Nephron (organoid): Measurements from ENCODE around the gene OR14J1.
"Not testable (repeated sequence)": the region's sequence is repeated elsewhere in the genome, so short reads cannot be mapped to it uniquely, and the experiment has no call there.

ENCODE experiments used
- H3K27ac Mint-ChIP-seq, 3 experiments: 2 replicates each; pipeline ENCODE4 v1.8.0; 2020; ENCODE audit warnings: mixed read lengths in 3 of 3, mild to moderate bottlenecking in 2 of 3, moderate library complexity in 1 of 3
- H3K27me3 Mint-ChIP-seq: 2 replicates; pipeline ENCODE4 v1.8.0; 2021; ENCODE audit warnings: low read depth, mild to moderate bottlenecking, moderate library complexity, mixed read lengths
- H3K36me3 Mint-ChIP-seq: 2 replicates; pipeline ENCODE4 v1.8.0; 2020; ENCODE audit warnings: low read depth, mixed read lengths
- H3K4me1 Mint-ChIP-seq: 2 replicates; pipeline ENCODE4 v1.8.0; 2020; ENCODE audit warnings: mixed read lengths
- H3K4me3 Mint-ChIP-seq, 3 experiments: 2 replicates each; pipeline ENCODE4 v1.8.0; 2020; ENCODE audit warnings: mild to moderate bottlenecking in 3 of 3, mixed read lengths in 3 of 3, moderate library complexity in 2 of 3
- H3K9me3 Mint-ChIP-seq: 2 replicates; pipeline ENCODE4 v1.8.0; 2020; ENCODE audit warnings: mixed read lengths
- TF ChIP-seq, protein P1 (sequence below), 3 experiments: fragments of 200-600 bp; sonication (generic); IDR thresholded peaks; one replicate each; pipeline ENCODE4 v1.5.0; 2021; ENCODE audit warnings: antibody characterized with exemption in 3 of 3; ENCODE audit not compliant: unreplicated experiment in 3 of 3

The OR14J1 gene

DNA sequence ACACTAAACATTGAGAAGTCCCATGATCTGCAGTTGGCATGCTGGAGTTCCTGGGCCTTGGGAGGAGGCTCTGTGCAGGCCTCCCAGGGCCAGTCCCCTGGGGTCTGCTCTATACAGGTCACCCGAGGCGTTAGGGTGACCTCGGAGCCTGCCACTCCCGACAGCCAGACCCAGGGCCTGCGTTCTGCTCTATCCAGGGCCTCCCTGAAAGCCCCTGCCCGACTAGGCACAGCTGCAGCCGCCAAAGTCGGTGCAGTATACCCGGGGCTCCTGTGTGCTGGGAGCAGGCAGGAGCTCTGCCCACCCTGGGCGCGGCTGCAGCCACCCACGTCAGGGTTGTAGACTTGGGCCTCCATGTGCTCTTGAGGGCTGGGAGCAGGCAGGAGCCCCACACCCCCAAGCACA, 6.3 kb upstream of the OR14J1 start:
- no peak overlapping the region for H3K4me3 Mint-ChIP-seq
- no peak overlapping the region for H3K27ac Mint-ChIP-seq
- no peaks in the 10 kb centered on the region for H3K27me3 Mint-ChIP-seq
- H3K9me3 Mint-ChIP-seq, result no peaks in the 10 kb centered on the region
- no peaks in the 10 kb centered on the region for H3K36me3 Mint-ChIP-seq
- H3K4me1 Mint-ChIP-seq, result no peaks in the 10 kb centered on the region
- TF ChIP-seq, protein P1, sequence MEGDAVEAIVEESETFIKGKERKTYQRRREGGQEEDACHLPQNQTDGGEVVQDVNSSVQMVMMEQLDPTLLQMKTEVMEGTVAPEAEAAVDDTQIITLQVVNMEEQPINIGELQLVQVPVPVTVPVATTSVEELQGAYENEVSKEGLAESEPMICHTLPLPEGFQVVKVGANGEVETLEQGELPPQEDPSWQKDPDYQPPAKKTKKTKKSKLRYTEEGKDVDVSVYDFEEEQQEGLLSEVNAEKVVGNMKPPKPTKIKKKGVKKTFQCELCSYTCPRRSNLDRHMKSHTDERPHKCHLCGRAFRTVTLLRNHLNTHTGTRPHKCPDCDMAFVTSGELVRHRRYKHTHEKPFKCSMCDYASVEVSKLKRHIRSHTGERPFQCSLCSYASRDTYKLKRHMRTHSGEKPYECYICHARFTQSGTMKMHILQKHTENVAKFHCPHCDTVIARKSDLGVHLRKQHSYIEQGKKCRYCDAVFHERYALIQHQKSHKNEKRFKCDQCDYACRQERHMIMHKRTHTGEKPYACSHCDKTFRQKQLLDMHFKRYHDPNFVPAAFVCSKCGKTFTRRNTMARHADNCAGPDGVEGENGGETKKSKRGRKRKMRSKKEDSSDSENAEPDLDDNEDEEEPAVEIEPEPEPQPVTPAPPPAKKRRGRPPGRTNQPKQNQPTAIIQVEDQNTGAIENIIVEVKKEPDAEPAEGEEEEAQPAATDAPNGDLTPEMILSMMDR (IDR thresholded peaks at IDR 0.05; ENCODE audit: unreplicated experiment in 3 of 3), result no peak

DNA sequence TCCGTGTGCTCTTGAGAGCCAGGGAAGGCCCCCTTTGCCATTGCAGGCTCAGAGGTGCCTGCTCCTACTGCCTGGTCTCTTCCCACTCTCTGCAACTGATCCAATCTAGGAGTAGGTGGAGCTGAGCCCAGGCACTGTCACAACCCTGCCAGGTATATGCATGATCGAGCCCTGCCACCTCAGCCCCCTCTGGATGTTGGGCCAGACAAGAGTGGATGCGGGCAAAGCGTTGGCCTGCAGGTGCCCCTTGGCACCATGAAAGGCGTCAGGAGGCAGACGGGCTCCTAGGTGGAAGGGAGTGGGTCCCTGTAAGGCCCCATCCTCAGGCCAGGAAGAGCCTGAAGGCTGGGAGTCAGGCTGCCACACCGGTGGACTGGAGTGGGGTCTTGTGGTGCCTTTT, 5.9 kb upstream of the OR14J1 start:
- Mint-ChIP-seq H3K4me3 (no peak overlapping the region), H3K27ac (no peak overlapping the region), H3K4me1 (no peaks in the 10 kb centered on the region), H3K9me3 (no peaks in the 10 kb centered on the region), H3K27me3 (no peaks in the 10 kb centered on the region), H3K36me3 (no peaks in the 10 kb centered on the region)
- TF ChIP-seq, protein P1 (IDR thresholded peaks at IDR 0.05; ENCODE audit: unreplicated experiment in 3 of 3), result no peak

DNA sequence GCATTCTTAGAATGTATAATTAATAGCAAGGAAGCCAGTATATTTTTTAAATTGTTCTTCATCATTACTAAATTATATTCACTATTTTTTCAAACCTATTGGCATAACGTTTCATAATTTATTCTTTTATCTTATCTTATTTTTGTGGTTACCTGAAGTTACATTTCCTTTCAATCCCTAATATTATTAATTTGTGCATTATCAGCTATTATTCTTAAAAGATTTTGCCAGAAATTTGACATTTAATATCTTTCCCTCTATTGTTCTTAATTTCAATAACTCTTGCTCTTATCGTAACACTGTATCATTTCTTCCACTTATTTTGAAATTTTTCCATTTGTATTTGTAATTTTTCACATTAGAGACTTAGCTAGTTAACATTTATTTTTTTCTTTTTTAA, 18.4 kb downstream of the OR14J1 start:
- Mint-ChIP-seq H3K4me1 (no peaks in the 10 kb centered on the region), H3K9me3 (no peaks in the 10 kb centered on the region), H3K27me3 (peaks cover 4% of the 10 kb centered on the region), H3K36me3 (no peaks in the 10 kb centered on the region), H3K4me3 (no peak overlapping the region), H3K27ac (no peak overlapping the region)
- TF ChIP-seq, protein P1 (IDR thresholded peaks at IDR 0.05; ENCODE audit: unreplicated experiment in 3 of 3), result no peak

DNA sequence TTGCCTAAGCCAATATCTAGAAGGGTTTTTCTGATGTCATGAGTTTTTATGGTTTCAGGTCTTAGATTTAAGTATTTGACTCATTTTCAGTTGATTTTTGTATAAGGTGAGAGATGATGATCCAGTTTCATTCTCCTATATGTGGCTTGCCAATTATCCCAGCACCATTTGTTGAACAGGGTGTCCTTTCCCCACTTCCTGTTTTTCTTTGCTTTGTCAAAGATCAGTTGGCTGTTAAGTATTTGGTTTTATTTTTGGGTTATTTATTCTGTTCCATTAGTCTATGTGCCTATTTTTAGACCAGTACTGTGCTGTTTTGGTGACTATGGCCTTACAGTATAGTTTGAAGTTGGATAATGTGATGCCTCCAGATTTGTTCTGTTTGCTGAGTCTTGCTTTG, 21.8 kb downstream of the OR14J1 start:
- H3K9me3 Mint-ChIP-seq, H3K4me1 Mint-ChIP-seq, H3K36me3 Mint-ChIP-seq, H3K27ac Mint-ChIP-seq, H3K4me3 Mint-ChIP-seq, H3K27me3 Mint-ChIP-seq: not testable (repeated sequence)

DNA sequence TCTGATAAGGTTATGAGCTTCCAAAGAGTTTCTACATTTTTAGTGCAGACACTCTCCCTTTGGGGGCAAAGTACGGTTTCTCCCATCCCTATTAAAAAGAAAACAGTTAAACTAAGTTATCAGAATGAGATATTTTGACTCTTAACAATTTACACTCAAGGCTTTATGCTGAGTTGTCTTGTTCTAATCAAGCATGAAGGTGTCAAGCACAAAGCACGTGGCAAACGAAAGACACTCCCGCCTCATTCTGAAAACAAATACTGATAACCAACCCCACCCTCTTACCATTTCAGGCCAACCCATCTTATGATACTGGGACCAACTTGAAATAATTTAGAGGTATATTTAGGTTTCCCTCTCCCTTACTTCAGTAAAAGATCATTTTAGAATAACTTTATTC, 24.3 kb downstream of the OR14J1 start:
- Mint-ChIP-seq H3K27me3 (no peaks in the 10 kb centered on the region), H3K27ac (no peak overlapping the region), H3K36me3 (no peaks in the 10 kb centered on the region), H3K4me3 (no peak overlapping the region), H3K4me1 (no peaks in the 10 kb centered on the region), H3K9me3 (no peaks in the 10 kb centered on the region)
- TF ChIP-seq, protein P1 (IDR thresholded peaks at IDR 0.05; ENCODE audit: unreplicated experiment in 3 of 3), result no peak

DNA sequence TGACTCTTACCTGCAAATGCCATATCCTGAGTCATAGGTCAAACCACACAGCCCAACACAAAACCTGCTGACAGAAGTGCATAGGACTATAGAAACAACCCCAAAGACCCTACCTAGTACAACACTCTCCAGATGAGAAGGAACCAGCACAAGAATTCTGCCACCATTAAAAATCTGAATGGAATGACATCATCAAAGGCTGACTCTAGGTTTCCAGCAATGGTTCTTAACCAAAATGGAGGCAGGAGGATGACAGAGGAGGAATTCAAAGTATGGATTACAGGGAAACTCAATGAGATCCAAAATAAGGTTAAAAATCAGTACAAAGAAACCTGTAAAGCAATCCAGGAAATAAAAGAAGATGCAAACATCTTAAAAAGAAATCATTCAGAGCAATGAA, 31.2 kb downstream of the OR14J1 start:
- no peaks in the 10 kb centered on the region for H3K9me3 Mint-ChIP-seq
- no peak overlapping the region for H3K4me3 Mint-ChIP-seq
- TF ChIP-seq, protein P1 (IDR thresholded peaks at IDR 0.05; ENCODE audit: unreplicated experiment in 3 of 3), result no peak
- H3K27ac Mint-ChIP-seq, result no peak overlapping the region
- peaks cover 4% of the 10 kb centered on the region for H3K27me3 Mint-ChIP-seq
- no peaks in the 10 kb centered on the region for H3K4me1 Mint-ChIP-seq
- H3K36me3 Mint-ChIP-seq, result no peaks in the 10 kb centered on the region

DNA sequence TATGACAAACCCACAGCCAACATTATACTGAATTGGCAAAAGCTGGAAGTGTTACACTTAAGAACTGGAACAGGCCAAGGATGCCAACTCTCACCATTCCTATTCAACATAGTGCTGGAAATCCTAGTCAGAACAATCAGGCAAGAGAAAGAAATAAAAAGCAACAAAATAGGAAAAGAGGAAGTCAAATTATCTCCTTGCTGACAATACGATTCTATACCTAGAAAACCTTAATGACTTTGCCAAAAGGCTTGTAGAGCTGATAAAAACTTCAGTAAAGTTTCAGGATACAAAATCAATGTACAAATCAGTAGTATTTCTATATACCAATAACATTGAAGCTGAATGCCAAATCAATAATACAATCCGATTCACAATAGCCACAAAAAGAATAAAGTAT, 34.8 kb downstream of the OR14J1 start:
- TF ChIP-seq, protein P1 (IDR thresholded peaks at IDR 0.05; ENCODE audit: unreplicated experiment in 3 of 3), result no peak
- no peaks in the 10 kb centered on the region for H3K4me1 Mint-ChIP-seq
- H3K27ac Mint-ChIP-seq, result no peak overlapping the region
- no peaks in the 10 kb centered on the region for H3K9me3 Mint-ChIP-seq
- H3K36me3 Mint-ChIP-seq, result no peaks in the 10 kb centered on the region
- no peak overlapping the region for H3K4me3 Mint-ChIP-seq
- H3K27me3 Mint-ChIP-seq, result peaks cover 2% of the 10 kb centered on the region
